ENCODE measurements around the gene TTC22. TPM values are rescaled to one million over a fixed set of nuclear protein-coding genes. Genes with fewer than 3 reads are reported as not detected.

TTC22 gene
- total RNA-seq, 1 donor from 2014 or later = not detected

- peaks cover 14% of the 10 kb centered on the region for H3K27me3 Mint-ChIP-seq (ENCODE audit: low read depth)
- no peak overlapping the region for H3K4me3 Mint-ChIP-seq
- no peak overlapping the region for H3K27ac Mint-ChIP-seq (ENCODE audit: unreplicated experiment)
- H3K4me1 Mint-ChIP-seq = peaks cover 5% of the 10 kb centered on the region
- no peaks in the 10 kb centered on the region for H3K36me3 Mint-ChIP-seq (ENCODE audit: low read depth)
- TF ChIP-seq, protein P1, sequence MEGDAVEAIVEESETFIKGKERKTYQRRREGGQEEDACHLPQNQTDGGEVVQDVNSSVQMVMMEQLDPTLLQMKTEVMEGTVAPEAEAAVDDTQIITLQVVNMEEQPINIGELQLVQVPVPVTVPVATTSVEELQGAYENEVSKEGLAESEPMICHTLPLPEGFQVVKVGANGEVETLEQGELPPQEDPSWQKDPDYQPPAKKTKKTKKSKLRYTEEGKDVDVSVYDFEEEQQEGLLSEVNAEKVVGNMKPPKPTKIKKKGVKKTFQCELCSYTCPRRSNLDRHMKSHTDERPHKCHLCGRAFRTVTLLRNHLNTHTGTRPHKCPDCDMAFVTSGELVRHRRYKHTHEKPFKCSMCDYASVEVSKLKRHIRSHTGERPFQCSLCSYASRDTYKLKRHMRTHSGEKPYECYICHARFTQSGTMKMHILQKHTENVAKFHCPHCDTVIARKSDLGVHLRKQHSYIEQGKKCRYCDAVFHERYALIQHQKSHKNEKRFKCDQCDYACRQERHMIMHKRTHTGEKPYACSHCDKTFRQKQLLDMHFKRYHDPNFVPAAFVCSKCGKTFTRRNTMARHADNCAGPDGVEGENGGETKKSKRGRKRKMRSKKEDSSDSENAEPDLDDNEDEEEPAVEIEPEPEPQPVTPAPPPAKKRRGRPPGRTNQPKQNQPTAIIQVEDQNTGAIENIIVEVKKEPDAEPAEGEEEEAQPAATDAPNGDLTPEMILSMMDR (conservative IDR thresholded peaks at IDR 0.05) = no peak
- no peaks in the 10 kb centered on the region for H3K9me3 Mint-ChIP-seq
- no peak for DNase-seq (ENCODE audit: low read depth, low spot score)
These were observed 13.4 kb upstream of the TTC22 start for GRCh38 chr1:54814571-54814970.

- peaks cover 5% of the 10 kb centered on the region for H3K4me1 Mint-ChIP-seq
- peaks cover 14% of the 10 kb centered on the region for H3K27me3 Mint-ChIP-seq (ENCODE audit: low read depth)
- H3K27ac Mint-ChIP-seq (ENCODE audit: unreplicated experiment) = no peak overlapping the region
- TF ChIP-seq, protein P1 (conservative IDR thresholded peaks at IDR 0.05) = no peak
- no peaks in the 10 kb centered on the region for H3K36me3 Mint-ChIP-seq (ENCODE audit: low read depth)
- no peak overlapping the region for H3K4me3 Mint-ChIP-seq
- DNase-seq (ENCODE audit: low read depth, low spot score) = no peak
- H3K9me3 Mint-ChIP-seq = no peaks in the 10 kb centered on the region
These were observed 13.0 kb upstream of the TTC22 start for GRCh38 chr1:54814126-54814498.

- no peak for DNase-seq (ENCODE audit: low read depth, low spot score)
- Mint-ChIP-seq H3K4me1 (peaks cover 5% of the 10 kb centered on the region), H3K27me3 (ENCODE audit: low read depth) (peaks cover 14% of the 10 kb centered on the region), H3K4me3 (no peak overlapping the region), H3K36me3 (ENCODE audit: low read depth) (no peaks in the 10 kb centered on the region), H3K9me3 (no peaks in the 10 kb centered on the region), H3K27ac (ENCODE audit: unreplicated experiment) (no peak overlapping the region)
- TF ChIP-seq, protein P1 (conservative IDR thresholded peaks at IDR 0.05) = no peak
These were observed 12.5 kb upstream of the TTC22 start for GRCh38 chr1:54813485-54814125.

DNA sequence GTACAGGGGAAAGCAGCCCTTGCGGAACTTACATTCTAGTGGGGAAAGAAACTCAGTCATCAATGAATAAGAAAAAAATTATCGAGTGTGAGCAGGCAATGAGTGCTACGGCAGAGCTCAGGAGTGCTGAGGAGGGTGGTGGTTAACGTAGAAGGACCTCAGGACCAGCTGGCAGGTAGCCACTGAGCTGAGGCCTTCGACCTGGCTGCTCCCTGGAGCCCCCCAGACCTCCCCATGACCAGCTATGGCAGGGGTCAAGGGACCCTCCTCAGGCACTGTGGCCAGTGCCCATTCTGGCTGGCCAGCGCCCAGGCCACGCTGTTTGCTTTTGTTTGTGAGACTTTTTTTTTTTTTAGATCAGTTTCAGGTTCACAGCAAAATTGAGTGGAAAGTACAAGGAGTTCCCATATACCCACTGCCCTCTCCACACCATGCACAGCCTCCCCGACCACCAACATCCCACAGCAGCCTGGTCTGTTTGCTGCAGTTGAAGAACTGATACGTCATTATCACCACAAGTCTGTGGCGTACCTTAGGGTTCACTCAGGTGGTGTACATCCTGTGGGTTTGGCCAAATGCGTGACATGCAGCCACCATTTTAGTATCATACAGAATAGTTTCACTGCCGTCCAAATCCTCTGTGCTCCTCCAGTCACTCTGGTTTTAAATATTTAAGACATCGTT is 11.8 kb upstream of the TTC22 start:
- no peak for DNase-seq (ENCODE audit: low read depth, low spot score)
- TF ChIP-seq, protein P1 (conservative IDR thresholded peaks at IDR 0.05) = no peak
- peaks cover 11% of the 10 kb centered on the region for H3K27me3 Mint-ChIP-seq (ENCODE audit: low read depth)
- H3K4me1 Mint-ChIP-seq = peaks cover 5% of the 10 kb centered on the region
- no peaks in the 10 kb centered on the region for H3K9me3 Mint-ChIP-seq
- no peaks in the 10 kb centered on the region for H3K36me3 Mint-ChIP-seq (ENCODE audit: low read depth)
- H3K4me3 Mint-ChIP-seq = no peak overlapping the region
- H3K27ac Mint-ChIP-seq (ENCODE audit: unreplicated experiment) = no peak overlapping the region

DNA sequence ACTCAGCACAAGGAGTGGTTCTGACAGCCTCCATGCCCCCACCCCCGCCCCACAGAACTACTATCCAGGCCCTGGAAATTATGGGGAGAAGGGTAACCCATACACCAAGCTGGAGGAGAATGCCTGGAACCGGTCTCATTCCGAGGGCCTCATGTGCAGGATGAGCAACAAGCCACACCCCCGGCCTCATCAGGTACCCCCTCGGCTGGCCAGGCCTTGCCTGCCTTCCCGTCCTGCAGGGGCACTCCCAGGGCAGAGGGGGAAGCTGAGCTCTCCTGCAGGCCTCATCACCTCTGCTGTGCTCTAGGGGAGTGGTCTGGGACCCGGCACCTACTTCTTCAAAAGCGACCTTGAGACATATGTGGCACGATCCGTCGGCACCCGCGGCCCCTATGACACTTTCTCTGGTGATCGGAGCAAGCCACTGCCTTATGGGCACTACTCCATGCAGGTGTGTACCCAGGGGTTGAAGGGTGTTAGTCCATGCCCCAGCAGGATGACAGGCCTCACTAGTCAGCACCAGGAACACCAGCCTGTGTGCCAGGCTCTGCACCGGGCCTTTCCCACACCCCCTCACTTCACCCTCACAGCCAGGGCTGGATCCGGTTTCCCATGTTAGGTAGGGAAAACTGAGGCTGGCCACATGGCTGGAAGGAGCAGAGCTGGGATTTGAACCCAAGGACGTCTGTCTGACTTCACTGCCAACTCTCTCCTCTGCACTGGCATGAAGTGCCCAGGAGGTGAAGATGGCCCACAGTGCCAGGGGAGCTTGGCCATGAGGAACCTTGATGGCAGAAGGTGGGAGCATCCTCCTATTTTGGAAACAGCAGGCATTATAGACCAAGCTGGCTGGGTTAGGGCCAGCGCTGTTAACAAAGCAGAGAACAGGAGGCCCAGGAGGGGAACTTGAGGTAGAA is 10.9 kb upstream of the TTC22 start:
- peaks cover 9% of the 10 kb centered on the region for H3K27me3 Mint-ChIP-seq (ENCODE audit: low read depth)
- no peak for DNase-seq (ENCODE audit: low read depth, low spot score)
- H3K4me3 Mint-ChIP-seq = no peak overlapping the region
- H3K4me1 Mint-ChIP-seq = peaks cover 5% of the 10 kb centered on the region
- no peaks in the 10 kb centered on the region for H3K36me3 Mint-ChIP-seq (ENCODE audit: low read depth)
- TF ChIP-seq, protein P1 (conservative IDR thresholded peaks at IDR 0.05) = no peak
- H3K9me3 Mint-ChIP-seq = no peaks in the 10 kb centered on the region
- no peak overlapping the region for H3K27ac Mint-ChIP-seq (ENCODE audit: unreplicated experiment)
